ENCODE results near the gene CFP.

The CFP gene

DNA sequence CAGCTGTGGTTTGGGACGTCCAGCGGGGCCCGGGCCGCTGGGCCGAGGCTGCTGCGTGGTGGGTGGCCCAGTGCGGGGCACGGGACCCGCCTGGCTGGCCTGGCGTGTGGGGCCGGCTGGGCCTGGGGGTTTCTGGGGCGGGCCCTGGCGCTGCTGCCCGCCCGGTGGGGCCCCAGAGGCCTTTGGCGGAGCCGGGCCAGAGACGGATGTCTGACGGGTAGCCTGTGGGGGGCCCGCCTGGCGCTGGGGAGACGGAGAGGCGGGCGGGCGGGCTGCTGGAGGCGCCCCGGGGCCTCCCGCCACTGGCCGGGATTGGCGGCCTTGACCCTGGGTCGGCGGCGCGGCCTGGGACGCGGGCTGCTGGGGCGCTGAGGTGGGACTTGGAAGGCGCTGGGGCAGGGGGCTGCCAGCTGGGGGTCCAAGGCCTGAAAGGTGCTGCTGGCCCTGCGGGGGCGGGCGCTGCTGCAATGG lies 55.6 kb downstream of the CFP start:
- DNase-seq (ENCODE audit: low spot score): no peak

DNA sequence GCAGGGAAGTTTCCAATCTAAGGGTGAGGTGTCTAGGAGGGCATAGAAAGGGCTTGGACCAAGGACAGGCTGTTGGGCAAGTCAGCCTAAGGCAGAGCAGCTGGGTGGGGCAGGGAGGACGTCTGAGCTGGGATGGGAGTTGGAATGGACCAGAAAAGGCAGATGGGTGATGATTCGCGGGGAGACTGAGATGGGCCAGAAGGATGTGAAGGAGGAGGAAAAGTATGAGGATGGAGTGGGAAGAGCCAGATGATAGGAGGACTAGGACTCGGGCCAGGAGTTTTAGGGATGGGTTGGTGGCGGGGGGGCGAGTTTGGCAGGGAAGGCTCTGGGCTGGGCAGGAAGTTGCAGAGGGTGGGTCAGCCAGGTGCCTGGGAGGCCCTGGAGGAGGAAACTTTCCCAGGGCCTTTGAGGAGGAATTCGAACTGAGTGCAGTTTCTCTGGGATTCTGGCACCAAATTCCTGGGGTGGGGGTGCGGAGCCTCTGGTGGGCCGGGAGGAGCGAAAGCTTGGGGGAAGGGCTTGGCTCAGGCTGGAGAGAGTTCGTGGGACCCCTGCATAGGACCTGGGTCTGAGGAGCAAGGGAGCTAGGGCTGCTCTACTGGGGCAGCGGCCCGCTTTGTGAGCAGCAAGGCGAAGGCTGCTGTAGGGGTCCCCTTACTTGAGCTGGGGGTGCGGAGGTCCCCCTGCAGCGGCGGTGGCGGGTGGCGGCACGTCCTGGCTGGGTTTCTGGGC lies 56.2 kb downstream of the CFP start:
- no peak for DNase-seq (ENCODE audit: low spot score)
